Activated CD8-positive, alpha-beta memory T cell treated with anti-CD3 and anti-CD28 coated beads, Interleukin-2, amount 50 U/mL, for 24 hours (primary cell): ENCODE results near the gene MUC5B.
"Not testable (repeated sequence)": the region's sequence is repeated elsewhere in the genome, so short reads cannot be mapped to it uniquely, and the experiment has no call there.

Source experiments
- DNase-seq: peaks from one replicate; pipeline ENCODE4 v3.0.0-alpha.2; 2020; ENCODE audit errors: extremely low read depth

Gene MUC5B

GRCh38 chr11:1233351-1234053 lies 10.6 kb downstream of the MUC5B start:
- DNase-seq: no peak

- DNase-seq: no peak
These were observed 11.3 kb downstream of the MUC5B start for GRCh38 chr11:1234054-1234720.

DNA sequence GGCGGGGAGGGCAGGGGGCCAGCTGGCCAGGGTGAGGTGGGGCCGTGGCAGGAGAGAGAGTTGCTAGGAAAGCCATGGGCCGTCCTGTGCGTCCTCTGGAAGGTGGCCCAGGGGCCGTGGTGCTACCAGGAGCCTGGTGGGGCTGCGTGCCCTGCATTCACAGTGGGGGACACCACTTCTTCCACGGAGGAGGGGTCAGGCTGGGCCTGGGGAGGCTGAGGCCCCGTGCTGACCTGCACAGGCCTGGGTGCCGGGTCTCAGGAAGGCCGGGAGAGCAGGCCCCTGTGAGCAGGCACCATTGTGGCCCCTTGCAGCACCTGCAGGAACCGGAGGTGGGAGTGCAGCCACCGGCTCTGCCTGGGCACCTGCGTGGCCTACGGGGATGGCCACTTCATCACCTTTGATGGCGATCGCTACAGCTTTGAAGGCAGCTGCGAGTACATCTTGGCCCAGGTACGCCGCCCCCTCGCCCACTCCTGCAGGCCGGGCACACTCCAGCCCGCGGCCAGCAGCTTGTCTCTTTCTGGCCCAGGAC lies 12.0 kb downstream of the MUC5B start:
- DNase-seq: no peak

GRCh38 chr11:1235306-1235900 lies 12.5 kb downstream of the MUC5B start:
- no peak for DNase-seq

GRCh38 chr11:1235901-1236315 lies 13.0 kb downstream of the MUC5B start:
- no peak for DNase-seq

DNA sequence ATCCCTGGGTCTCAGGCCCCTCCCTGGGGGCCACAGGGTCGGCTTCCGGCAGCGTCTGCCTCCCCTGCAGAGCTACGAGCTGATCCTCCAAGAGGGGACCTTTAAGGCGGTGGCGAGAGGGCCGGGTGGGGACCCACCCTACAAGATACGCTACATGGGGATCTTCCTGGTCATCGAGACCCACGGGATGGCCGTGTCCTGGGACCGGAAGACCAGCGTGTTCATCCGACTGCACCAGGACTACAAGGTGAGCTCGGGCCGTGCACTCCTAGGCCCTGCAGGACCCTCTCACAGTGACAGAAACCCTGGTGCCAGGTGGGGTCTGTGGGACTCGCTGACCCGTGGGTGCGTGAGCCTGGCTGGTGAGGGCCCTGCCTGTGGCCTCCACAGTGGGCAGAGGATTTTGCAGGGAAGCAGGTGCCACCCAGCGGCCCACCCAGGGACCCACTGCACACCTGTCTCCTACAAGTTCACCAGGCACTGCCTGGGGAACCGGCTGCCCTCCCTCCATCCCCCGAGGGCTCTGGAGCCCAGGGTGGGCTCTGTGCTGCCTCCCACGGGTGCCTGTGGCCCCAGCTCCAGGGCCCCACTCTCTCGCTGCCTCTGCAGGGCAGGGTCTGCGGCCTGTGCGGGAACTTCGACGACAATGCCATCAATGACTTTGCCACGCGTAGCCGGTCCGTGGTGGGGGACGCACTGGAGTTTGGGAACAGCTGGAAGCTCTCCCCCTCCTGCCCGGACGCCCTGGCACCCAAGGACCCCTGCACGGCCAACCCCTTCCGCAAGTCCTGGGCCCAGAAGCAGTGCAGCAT lies 13.7 kb downstream of the MUC5B start:
- DNase-seq: no peak

- no peak for DNase-seq
These were observed 14.3 kb downstream of the MUC5B start for GRCh38 chr11:1237128-1237580.

DNA sequence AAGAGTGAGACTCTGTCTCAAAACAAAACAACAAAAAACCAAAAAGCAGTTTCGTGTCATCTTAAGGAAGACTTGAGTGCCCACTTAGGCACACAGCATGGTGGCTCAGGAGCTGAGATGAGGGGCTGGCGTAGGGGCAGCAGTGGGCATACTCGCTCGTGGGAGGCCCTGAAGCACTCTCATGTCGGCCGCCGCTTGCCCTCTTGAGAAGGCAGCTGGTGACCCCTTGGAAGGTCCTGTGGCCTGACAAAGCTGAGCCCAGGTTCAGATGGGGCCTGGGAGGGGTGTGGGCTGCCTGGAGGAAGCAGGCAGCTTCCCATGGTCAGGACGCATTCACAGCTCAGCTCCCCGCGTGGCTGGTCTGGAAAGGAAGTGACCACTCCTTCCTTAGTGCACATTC lies 15.0 kb downstream of the MUC5B start:
- DNase-seq: no peak

DNA sequence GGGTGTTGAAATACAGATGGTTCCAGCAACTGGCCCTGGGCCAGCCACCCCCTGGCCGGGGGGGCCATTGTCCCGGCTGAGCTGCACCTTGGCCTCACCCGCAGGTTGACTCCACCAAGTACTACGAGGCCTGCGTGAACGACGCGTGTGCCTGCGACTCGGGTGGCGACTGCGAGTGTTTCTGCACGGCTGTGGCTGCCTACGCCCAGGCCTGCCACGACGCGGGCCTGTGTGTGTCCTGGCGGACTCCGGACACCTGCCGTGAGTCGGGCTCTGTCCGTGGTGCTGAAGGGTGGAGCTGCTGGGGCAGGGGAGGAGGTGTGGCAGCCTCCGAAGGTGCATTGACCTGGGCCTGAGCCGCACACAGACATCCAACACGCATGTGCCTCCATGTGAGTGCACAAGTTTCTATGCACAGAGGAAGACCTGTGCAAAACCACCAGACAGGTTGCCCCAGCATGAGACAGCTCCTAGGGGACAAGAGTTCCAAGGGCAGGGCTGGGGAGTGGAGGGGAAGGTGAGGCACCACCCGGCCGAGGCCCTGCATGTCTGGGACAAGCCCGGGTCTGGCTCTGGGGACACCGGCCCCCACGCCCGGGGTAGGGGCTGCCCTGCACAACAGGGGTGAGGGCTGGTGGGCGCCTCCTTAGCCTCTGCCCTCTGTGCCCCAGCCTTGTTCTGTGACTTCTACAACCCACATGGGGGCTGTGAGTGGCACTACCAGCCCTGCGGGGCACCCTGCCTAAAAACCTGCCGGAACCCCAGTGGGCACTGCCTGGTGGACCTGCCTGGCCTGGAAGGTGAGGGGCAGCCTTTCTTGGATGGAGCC lies 16.1 kb downstream of the MUC5B start:
- DNase-seq: no peak

DNA sequence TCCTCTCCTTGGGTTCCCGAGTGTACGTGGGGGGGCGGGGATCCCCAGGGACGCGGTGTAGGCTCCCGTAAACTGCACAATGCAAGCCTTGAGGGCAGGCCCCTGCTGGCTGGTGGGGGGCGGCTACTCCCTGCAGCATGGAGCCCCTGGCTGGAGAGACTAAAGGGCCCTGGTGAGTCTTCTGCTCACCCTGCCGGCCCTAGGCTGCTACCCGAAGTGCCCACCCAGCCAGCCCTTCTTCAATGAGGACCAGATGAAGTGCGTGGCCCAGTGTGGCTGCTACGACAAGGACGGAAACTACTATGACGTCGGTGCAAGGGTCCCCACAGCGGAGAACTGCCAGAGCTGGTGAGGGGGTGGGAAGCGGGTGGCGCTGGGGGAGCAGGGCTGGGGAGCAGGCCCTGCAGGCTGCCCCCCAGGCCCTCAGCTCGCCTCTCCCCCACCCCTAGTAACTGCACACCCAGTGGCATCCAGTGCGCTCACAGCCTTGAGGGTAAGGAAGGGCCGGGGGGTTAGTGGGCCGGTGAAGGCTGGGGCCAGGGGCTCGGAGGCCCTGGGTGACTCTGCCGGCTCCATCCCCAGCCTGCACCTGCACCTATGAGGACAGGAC lies 16.8 kb downstream of the MUC5B start:
- DNase-seq: no peak

DNA sequence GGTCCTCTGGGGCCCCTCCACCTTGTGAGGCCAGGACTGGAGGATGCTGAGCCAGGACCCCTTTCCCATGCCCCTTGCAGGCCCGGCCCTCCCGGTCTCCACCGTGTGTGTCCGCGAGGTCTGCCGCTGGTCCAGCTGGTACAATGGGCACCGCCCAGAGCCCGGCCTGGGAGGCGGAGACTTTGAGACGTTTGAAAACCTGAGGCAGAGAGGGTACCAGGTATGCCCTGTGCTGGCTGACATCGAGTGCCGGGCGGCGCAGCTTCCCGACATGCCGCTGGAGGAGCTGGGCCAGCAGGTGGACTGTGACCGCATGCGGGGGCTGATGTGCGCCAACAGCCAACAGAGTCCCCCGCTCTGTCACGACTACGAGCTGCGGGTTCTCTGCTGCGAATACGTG lies 17.9 kb downstream of the MUC5B start:
- DNase-seq: no peak

GRCh38 chr11:1241706-1242105 lies 18.8 kb downstream of the MUC5B start:
- no peak for DNase-seq

DNA sequence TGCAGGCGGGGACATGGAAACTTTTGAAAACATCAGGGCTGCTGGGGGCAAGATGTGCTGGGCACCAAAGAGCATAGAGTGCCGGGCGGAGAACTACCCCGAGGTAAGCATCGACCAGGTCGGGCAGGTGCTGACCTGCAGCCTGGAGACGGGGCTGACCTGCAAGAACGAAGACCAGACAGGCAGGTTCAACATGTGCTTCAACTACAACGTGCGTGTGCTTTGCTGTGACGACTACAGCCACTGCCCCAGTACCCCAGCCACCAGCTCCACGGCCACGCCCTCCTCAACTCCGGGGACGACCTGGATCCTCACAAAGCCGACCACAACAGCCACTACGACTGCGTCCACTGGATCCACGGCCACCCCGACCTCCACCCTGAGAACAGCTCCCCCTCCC lies 19.4 kb downstream of the MUC5B start:
- DNase-seq: no peak

DNA sequence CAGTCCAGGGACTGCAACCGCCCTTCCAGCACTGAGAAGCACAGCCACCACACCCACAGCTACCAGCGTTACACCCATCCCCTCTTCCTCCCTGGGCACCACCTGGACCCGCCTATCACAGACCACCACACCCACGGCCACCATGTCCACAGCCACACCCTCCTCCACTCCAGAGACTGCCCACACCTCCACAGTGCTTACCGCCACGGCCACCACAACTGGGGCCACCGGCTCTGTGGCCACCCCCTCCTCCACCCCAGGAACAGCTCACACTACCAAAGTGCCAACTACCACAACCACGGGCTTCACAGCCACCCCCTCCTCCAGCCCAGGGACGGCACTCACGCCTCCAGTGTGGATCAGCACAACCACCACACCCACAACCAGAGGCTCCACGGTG lies 19.9 kb downstream of the MUC5B start:
- DNase-seq: not testable (repeated sequence)

DNA sequence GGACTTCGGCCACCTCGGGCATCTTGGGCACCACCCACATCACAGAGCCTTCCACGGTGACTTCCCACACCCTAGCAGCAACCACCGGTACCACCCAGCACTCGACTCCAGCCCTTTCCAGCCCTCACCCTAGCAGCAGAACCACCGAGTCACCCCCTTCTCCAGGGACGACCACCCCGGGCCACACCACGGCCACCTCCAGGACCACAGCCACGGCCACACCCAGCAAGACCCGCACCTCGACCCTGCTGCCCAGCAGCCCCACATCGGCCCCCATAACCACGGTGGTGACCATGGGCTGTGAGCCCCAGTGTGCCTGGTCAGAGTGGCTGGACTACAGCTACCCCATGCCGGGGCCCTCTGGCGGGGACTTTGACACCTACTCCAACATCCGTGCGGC lies 20.7 kb downstream of the MUC5B start:
- not testable (repeated sequence) for DNase-seq

GRCh38 chr11:1244557-1244956 lies 21.7 kb downstream of the MUC5B start:
- DNase-seq: not testable (repeated sequence)

- not testable (repeated sequence) for DNase-seq
These were observed 22.9 kb downstream of the MUC5B start for GRCh38 chr11:1245717-1246116.

DNA sequence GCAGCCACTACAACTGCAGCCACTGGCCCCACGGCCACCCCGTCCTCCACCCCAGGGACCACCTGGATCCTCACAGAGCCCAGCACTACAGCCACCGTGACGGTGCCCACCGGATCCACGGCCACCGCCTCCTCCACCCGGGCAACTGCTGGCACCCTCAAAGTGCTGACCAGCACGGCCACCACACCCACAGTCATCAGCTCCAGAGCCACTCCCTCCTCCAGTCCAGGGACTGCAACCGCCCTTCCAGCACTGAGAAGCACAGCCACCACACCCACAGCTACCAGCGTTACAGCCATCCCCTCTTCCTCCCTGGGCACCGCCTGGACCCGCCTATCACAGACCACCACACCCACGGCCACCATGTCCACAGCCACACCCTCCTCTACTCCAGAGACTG lies 23.4 kb downstream of the MUC5B start:
- not testable (repeated sequence) for DNase-seq

GRCh38 chr11:1247026-1247425 lies 24.2 kb downstream of the MUC5B start:
- DNase-seq: not testable (repeated sequence)

GRCh38 chr11:1248951-1249350 lies 26.1 kb downstream of the MUC5B start:
- DNase-seq: not testable (repeated sequence)

DNA sequence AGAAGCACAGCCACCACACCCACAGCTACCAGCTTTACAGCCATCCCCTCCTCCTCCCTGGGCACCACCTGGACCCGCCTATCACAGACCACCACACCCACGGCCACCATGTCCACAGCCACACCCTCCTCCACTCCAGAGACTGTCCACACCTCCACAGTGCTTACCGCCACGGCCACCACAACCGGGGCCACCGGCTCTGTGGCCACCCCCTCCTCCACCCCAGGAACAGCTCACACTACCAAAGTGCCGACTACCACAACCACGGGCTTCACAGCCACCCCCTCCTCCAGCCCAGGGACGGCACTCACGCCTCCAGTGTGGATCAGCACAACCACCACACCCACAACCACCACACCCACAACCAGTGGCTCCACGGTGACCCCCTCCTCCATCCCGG lies 27.5 kb downstream of the MUC5B start:
- not testable (repeated sequence) for DNase-seq
